Non-pigmented ciliary epithelial cell (primary cell): ENCODE measurements around the gene SIAH3.
"Not testable (repeated sequence)": the region's sequence is repeated elsewhere in the genome, so short reads cannot be mapped to it uniquely, and the experiment has no call there.

Source experiments
- DNase-seq: peaks from one replicate; pipeline ENCODE4 v3.0.0-alpha.2; 2010; ENCODE audit warnings: low read depth

The SIAH3 gene

GRCh38 chr13:45783346-45784043 lies 68.1 kb downstream of the SIAH3 start:
- DNase-seq: no peak

DNA sequence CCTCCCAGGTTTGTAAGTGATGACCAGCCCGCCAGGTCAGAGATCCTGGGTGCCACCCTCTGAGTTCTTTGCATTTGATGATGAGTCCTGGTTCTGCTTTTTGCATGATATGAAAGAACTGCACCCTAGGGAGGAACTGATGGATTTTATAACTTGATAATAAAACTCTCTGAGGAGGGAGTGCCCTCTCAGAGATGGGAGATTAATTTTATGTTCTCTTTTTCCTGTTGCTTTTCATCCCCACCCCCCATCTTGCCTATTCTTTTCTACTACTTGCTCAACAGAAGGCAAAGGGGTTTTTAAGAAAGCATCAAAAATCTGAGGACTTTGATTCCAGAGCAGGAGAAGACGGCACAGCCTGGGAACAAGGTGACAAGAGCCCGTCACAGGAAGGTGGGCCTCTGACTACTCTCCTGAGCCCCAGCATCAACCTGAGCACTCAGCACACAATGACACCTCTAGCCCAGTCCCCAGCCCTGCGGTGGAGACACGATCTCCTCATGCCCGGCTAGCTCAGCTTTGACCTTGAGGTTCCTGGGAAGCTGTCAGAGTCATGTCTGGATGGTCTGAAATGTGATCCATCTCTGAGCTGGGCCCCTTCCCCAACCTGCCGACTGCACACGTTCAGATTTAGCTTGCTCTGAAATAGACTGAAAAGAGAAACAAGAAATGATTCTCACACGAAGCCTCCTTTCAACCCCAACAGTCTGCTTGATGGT lies 69.1 kb downstream of the SIAH3 start:
- no peak for DNase-seq

GRCh38 chr13:45781553-45782326 lies 69.8 kb downstream of the SIAH3 start:
- DNase-seq: no peak

DNA sequence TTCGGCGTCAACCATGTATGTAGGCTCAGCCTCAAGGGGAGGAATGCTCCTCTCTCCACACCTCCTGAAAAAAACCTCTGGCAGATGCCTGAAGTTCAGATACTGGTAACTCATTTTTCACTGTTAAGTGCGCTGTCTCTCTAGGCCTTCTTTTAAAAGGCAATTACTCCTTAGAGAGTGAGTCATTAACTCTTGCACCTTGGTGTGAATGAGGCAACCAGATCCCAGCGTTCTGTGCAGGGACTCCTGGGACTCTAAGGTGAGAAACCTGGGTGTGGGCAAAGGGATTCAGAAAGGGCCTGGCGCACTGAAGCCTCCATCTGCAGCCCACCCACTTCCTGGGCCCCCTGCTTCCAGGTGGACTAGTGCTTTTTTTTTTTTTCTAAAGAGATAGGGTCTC lies 71.7 kb downstream of the SIAH3 start:
- DNase-seq: no peak

- DNase-seq: no peak
Observed at GRCh38 chr13:45778882-45779281, 72.7 kb downstream of the SIAH3 start.

DNA sequence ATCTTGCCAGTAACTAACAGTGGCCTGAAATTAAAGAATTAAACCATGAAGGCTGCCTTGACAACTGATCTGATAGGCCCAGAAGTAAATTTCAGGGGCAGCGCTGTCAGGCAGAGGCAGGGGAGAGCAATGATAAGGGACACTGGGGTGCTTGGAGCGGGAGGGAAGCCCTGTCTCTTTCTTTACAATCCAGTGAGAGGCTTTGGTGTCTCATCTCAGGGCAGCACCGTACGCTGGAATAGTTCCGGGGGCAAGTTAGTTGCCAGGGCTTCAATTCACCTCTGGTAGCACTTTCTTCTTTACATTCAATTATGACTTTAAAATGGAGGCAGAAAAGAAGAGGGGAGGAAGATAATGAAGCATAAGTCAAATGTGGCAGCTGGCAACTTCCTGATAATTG lies 74.8 kb downstream of the SIAH3 start:
- no peak for DNase-seq

DNA sequence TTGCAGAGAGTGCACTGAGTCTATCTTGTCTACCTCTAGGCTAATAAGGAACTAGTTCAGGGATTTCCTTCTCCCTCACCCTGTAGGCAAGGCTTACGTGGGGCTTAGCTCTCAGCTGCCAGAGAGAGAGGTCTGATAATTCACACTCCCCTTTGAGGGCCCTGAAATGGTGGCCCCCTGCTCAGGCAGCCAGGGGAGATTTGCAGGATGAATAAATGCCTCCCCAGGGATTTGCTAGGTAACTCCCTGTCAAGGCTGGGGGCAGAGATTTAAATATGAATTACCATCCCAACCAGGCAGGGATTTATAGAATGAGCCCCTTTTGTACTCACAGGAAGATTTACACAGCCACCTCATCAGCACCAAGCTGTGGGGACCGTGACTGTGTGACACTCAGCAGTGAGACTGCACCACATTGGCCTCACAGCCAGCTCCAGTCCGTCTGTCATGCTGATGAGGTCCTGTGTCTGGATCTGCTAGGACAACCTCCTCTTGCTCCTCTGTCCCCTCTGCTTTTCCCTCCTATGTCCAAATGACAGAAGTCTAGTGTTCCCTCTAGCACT lies 76.1 kb downstream of the SIAH3 start:
- no peak for DNase-seq

GRCh38 chr13:45773944-45774343 lies 77.6 kb downstream of the SIAH3 start:
- no peak for DNase-seq

- peak; percentile 24 for DNase-seq
Observed at GRCh38 chr13:45773236-45773635, 78.3 kb downstream of the SIAH3 start.

DNA sequence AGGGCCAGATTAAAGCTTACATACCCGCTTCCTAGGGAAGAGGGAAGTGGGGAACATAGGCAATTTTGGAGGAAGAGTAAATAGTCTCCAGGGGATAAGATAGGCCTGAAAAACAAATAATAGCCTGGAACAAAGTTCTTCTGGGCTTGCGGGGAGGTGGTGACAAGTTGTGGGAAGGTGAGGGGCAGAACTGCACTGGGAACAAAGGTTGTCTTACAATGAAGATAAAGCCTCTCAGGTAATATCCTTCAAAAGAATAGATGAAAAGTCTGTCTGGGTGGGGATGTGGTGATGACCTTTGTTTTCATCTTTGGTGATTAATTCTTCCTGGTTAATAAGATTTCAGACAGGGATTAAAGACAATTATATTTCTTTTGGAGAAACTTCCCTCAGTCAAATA lies 80.7 kb downstream of the SIAH3 start:
- DNase-seq: no peak

GRCh38 chr13:45768656-45769479 lies 82.7 kb downstream of the SIAH3 start:
- DNase-seq: no peak

GRCh38 chr13:45765464-45765863 lies 86.1 kb downstream of the SIAH3 start:
- DNase-seq: no peak

GRCh38 chr13:45763419-45763818 lies 88.1 kb downstream of the SIAH3 start:
- no peak for DNase-seq

GRCh38 chr13:45757589-45757988 lies 94.0 kb downstream of the SIAH3 start:
- not testable (repeated sequence) for DNase-seq

- DNase-seq: not testable (repeated sequence)
Observed at GRCh38 chr13:45756498-45756897, 95.1 kb downstream of the SIAH3 start.

GRCh38 chr13:45752510-45752909 lies 99.0 kb downstream of the SIAH3 start:
- no peak for DNase-seq

DNA sequence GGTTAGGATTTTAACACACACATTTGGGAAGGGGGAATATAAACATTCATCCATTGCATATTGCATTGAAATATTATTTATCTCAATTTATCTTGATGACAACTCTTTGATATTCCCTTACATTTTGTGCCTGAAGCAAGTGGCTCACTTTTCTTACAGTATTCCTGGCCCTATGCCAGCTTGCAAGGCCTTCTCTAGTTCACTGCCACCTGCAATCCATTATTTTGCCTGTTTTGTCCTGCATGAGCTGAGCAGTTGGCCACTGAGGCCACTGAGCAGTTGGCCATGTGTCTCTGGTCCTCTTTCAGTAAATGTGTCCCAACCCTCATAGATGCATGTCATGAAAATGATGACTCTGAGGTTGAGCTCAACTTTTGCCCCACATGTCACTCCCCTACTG lies 99.7 kb downstream of the SIAH3 start:
- DNase-seq: no peak

- no peak for DNase-seq
Observed at GRCh38 chr13:45750566-45750965, 101.0 kb downstream of the SIAH3 start.

DNA sequence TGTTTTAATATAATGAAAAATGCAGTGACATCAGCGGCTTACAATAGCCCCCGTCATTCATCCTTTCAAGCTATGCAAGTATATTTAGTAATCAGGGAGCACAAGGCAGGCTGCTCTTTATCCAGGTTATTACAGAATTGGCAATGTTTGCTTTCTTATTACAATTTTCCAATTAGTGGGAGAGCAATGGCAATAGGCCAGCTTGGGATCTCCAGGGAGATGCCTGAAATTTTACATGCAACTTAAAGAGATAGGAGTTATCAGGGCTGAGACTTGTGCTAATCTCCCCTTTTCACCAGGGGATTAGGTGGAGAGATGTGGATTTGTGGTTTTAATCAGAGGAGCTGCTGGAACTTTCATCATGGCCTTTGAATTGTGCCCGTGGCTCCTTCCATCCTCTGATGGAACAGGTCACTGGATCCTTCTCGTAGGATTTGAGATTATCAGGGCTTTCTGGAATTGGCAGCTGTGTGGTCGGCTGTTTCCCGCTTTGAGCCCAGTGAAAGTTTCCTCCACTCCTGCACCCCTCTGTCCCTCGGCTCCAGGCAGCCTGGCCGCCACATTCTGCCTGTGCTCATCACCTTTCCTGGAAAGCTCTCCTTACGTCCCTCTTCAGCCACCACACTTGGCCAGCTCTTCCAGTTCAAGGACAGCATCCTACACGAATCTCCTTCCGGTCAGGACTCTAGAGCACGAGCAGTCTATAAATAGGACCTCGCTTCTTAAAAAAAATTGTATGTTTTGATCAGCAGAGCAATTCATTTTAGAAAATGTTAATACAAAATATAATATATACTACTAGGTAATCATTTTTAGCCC lies 102.4 kb downstream of the SIAH3 start:
- DNase-seq: no peak

DNA sequence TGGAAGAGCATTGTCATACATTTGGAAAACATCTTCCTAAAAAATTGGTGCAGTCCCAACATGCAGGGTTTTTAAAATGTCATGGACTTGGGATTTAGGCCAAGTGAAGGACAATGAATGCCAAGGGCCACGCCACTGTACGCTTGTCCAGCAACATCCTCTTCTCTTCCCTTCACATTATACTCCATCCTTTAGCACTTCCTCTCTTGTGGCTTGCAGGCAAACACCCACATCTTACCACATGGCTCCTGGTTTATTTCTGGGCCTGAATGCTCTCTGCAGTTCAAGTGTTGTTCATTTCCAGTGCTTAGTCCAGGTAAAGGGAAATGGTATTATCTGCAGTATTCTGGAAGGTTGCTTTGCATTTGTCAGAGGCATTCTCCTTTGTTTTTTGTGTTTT lies 104.5 kb downstream of the SIAH3 start:
- DNase-seq: no peak

DNA sequence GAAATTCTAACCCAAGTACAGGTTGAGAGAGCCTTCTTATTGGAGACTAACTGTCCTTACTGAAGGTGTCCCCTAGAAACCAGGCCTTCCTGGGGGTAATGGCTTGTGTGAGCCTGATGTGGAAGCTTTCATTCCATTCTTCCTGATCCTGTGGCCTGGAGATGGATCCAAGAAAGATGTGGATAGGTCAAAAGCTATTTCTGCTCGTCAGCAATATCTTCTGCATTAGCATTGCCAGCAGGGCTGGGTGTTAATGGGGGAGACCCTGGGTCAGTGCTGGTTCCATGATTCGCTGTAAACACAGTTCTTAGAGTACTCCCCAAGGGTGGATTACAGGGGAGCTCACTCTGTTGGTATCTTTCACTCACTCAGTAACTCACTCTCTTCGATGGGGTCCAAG lies 106.6 kb downstream of the SIAH3 start:
- no peak for DNase-seq
